Parathyroid adenoma (tissue), 2 donors: ENCODE data around the gene MALT1.
"Not testable (repeated sequence)": the region's sequence is repeated elsewhere in the genome, so short reads cannot be mapped to it uniquely, and the experiment has no call there.

ENCODE experiments used
- H2AFZ ChIP-seq: fragments of 300-600 bp; sonication (generic); one replicate; pipeline ENCODE4 v1.7.0; 2017; ENCODE audit warnings: antibody characterized with exemption, mild to moderate bottlenecking
- H3K27ac ChIP-seq: fragments of 300-600 bp; sonication (generic); one replicate; pipeline ENCODE4 v1.7.0; 2017
- H3K27me3 ChIP-seq: fragments of 300-600 bp; sonication (generic); one replicate; pipeline ENCODE4 v1.7.0; 2017; ENCODE audit warnings: low read length; ENCODE audit not compliant: control insufficient read depth, insufficient read depth
- H3K36me3 ChIP-seq: fragments of 300-600 bp; sonication (generic); one replicate; pipeline ENCODE4 v1.7.0; 2017; ENCODE audit warnings: low read length; ENCODE audit not compliant: control insufficient read depth, insufficient read depth
- H3K4me1 ChIP-seq: fragments of 300-600 bp; sonication (generic); one replicate; pipeline ENCODE4 v1.7.0; 2017; ENCODE audit warnings: control low read depth
- H3K4me2 ChIP-seq: fragments of 300-600 bp; sonication (generic); one replicate; pipeline ENCODE4 v1.7.0; 2017; ENCODE audit warnings: low read length
- H3K4me3 ChIP-seq: fragments of 300-600 bp; sonication (generic); one replicate; pipeline ENCODE4 v1.7.0; 2017; ENCODE audit warnings: low read depth, low read length
- H3K79me2 ChIP-seq: fragments of 300-600 bp; sonication (generic); one replicate; pipeline ENCODE4 v1.7.0; 2017; ENCODE audit warnings: control low read depth
- H3K9ac ChIP-seq: fragments of 300-600 bp; sonication (generic); one replicate; pipeline ENCODE4 v1.7.0; 2017; ENCODE audit warnings: mild to moderate bottlenecking
- H3K9me3 ChIP-seq: fragments of 300-600 bp; sonication (generic); one replicate; pipeline ENCODE4 v1.7.0; 2017; ENCODE audit warnings: low read length; ENCODE audit not compliant: control insufficient read depth
- CTCF ChIP-seq: fragments of 300-600 bp; sonication (generic); IDR thresholded peaks from one replicate; pipeline ENCODE4 v1.7.0; 2017; ENCODE audit warnings: antibody characterized with exemption, mild to moderate bottlenecking
- donor health status: primary hyperparathyroidism.

MALT1 gene

GRCh38 chr18:58755304-58756010, 84.2 kb downstream of the MALT1 start:
- no peaks in the 10 kb centered on the region for H3K4me1 ChIP-seq
- H3K4me3 ChIP-seq, result no peak overlapping the region
- H3K27me3 ChIP-seq, result no peaks in the 10 kb centered on the region
- H3K9me3 ChIP-seq, result no peaks in the 10 kb centered on the region
- no peaks in the 10 kb centered on the region for H3K36me3 ChIP-seq
- H3K79me2 ChIP-seq, result no peaks in the 10 kb centered on the region
- no peak for TF ChIP-seq CTCF
- H3K9ac ChIP-seq, result no peak overlapping the region
- H2AFZ ChIP-seq, result no peak overlapping the region
- no peak overlapping the region for H3K27ac ChIP-seq
- H3K4me2 ChIP-seq, result no peak overlapping the region

DNA sequence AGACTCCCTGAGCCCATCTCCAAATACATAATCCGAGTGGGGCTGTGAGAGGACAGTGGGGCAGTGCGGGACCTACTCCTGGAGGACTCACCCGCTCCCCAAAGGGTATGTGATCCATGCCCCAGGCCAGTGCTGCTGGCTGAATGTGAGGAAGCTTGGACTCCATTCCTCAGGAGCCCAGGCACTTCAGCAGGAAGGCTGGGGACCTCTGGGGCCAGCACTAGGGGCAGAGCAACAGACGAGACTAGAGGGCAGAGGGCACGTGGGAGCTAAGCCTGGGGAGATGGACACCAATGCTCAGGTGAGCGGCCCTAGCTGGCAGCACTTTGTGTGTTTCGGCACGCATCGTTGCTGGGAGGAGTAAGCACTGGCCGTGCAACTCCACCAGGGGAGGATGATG, 84.9 kb downstream of the MALT1 start:
- H3K9me3 ChIP-seq, result no peaks in the 10 kb centered on the region
- no peaks in the 10 kb centered on the region for H3K79me2 ChIP-seq
- no peak overlapping the region for H3K4me2 ChIP-seq
- no peak overlapping the region for H3K4me3 ChIP-seq
- H3K9ac ChIP-seq, result no peak overlapping the region
- H2AFZ ChIP-seq, result no peak overlapping the region
- TF ChIP-seq CTCF, result no peak
- H3K36me3 ChIP-seq, result no peaks in the 10 kb centered on the region
- H3K27ac ChIP-seq, result no peak overlapping the region
- no peaks in the 10 kb centered on the region for H3K4me1 ChIP-seq
- H3K27me3 ChIP-seq, result no peaks in the 10 kb centered on the region

DNA sequence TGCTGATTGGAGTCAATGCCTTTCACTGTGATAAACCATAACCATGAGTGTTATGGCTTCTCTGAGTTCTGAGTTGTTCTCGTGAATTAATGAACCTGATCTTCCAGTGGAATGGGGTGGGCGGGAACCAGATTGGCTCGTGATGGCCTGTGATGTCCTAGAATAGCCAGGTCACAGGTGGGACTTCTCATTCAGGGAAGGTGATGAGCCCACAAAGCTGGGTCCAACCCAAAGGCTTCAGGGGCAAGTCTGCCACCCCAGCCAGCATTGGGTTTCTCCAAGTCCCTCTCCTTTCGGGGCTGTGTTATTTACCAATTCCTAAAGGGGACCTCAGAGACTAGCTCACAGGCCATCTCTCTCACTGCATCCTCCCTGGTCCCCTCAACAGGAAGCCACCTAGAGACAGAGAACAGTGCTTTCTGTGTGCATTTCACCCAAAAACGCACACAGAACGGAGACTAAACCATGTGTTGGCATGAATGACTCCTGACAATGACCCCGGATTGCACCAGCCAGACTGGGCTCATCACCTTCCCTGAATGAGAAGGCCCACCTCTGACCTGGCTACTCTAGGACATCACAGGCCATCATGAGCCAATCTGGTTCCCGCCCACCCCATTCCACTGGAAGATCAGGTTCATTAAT, 85.5 kb downstream of the MALT1 start:
- Histone ChIP-seq H3K9ac (no peak overlapping the region), H3K9me3 (no peaks in the 10 kb centered on the region), H3K27me3 (no peaks in the 10 kb centered on the region), H3K27ac (no peak overlapping the region), H3K4me3 (no peak overlapping the region), H3K36me3 (no peaks in the 10 kb centered on the region), H3K79me2 (no peaks in the 10 kb centered on the region), H3K4me1 (no peaks in the 10 kb centered on the region), H3K4me2 (no peak overlapping the region), H2AFZ (no peak overlapping the region)
- TF ChIP-seq CTCF, result no peak

GRCh38 chr18:58757351-58757750, 86.1 kb downstream of the MALT1 start:
- H3K4me2 ChIP-seq, H3K79me2 ChIP-seq, H2AFZ ChIP-seq, H3K36me3 ChIP-seq, H3K4me3 ChIP-seq, H3K4me1 ChIP-seq, H3K9me3 ChIP-seq, H3K9ac ChIP-seq, H3K27me3 ChIP-seq, H3K27ac ChIP-seq: not testable (repeated sequence)

- H3K9me3 ChIP-seq, result no peaks in the 10 kb centered on the region
- H3K36me3 ChIP-seq, result no peaks in the 10 kb centered on the region
- H3K9ac ChIP-seq, result no peak overlapping the region
- H3K4me1 ChIP-seq, result no peaks in the 10 kb centered on the region
- H3K79me2 ChIP-seq, result no peaks in the 10 kb centered on the region
- TF ChIP-seq CTCF, result no peak
- H3K4me2 ChIP-seq, result no peak overlapping the region
- no peak overlapping the region for H3K4me3 ChIP-seq
- H3K27ac ChIP-seq, result no peak overlapping the region
- no peaks in the 10 kb centered on the region for H3K27me3 ChIP-seq
- H2AFZ ChIP-seq, result no peak overlapping the region
Observed at GRCh38 chr18:58758046-58758445, 86.8 kb downstream of the MALT1 start.
